ENCODE measurements around the gene AATK.

The AATK gene

GRCh38 chr17:81142301-81143199 lies 23.5 kb downstream of the AATK start:
- peak; percentile 47 for DNase-seq

GRCh38 chr17:81140695-81141094 lies 25.3 kb downstream of the AATK start:
- no peak for DNase-seq

GRCh38 chr17:81140018-81140417 lies 26.0 kb downstream of the AATK start:
- no peak for DNase-seq

- no peak for DNase-seq
These were observed 26.6 kb downstream of the AATK start for GRCh38 chr17:81139428-81139827.

- DNase-seq: no peak
These were observed 27.5 kb downstream of the AATK start for GRCh38 chr17:81138500-81138899.

- no peak for DNase-seq
These were observed 27.9 kb downstream of the AATK start for GRCh38 chr17:81138083-81138482.

- DNase-seq: no peak
These were observed 28.8 kb downstream of the AATK start for GRCh38 chr17:81137248-81137647.

GRCh38 chr17:81136366-81136765 lies 29.7 kb downstream of the AATK start:
- no peak for DNase-seq

- no peak for DNase-seq
These were observed 30.3 kb downstream of the AATK start for GRCh38 chr17:81135505-81136278.

GRCh38 chr17:81134064-81134781 lies 31.8 kb downstream of the AATK start:
- no peak for DNase-seq

- no peak for DNase-seq
These were observed 33.0 kb downstream of the AATK start for GRCh38 chr17:81132770-81133723.

GRCh38 chr17:81132197-81132540 lies 33.9 kb downstream of the AATK start:
- no peak for DNase-seq

GRCh38 chr17:81131486-81132196 lies 34.4 kb downstream of the AATK start:
- DNase-seq: no peak

- DNase-seq: no peak
These were observed 35.3 kb downstream of the AATK start for GRCh38 chr17:81130385-81131361.

GRCh38 chr17:81129711-81130367 lies 36.2 kb downstream of the AATK start:
- DNase-seq: no peak

GRCh38 chr17:81129289-81129688 lies 36.7 kb downstream of the AATK start:
- no peak for DNase-seq

GRCh38 chr17:81128774-81129173 lies 37.2 kb downstream of the AATK start:
- DNase-seq: no peak

- no peak for DNase-seq
These were observed 37.7 kb downstream of the AATK start for GRCh38 chr17:81128338-81128737.

GRCh38 chr17:81127526-81128177 lies 38.4 kb downstream of the AATK start:
- DNase-seq: no peak
